A549 (cell line): ENCODE results near the gene OPCML.

Source experiments
- CTCF ChIP-seq: fragments of >200 bp; sonication (Bioruptor Twin); formaldehyde crosslinking; IDR thresholded peaks from 3 replicates; pipeline ENCODE4 v1.5.1; 2016
- EP300 ChIP-seq, 2 experiments: fragments of >200 bp; sonication (Bioruptor Twin); formaldehyde crosslinking; IDR thresholded peaks; 2 replicates in 1 of 2; 3 replicates in 1 of 2; pipeline ENCODE4 v1.6.1; 2016 to 2017
- KDM1A ChIP-seq: fragments of 200-600 bp; sonication (generic); IDR thresholded peaks from 2 replicates; pipeline ENCODE4 v1.6.1; 2016; ENCODE audit warnings: low read depth, mild to moderate bottlenecking
- MAX ChIP-seq: IDR thresholded peaks from 2 replicates; pipeline ENCODE4 v1.6.1; 2012
- RAD21 ChIP-seq, 2 experiments: fragments of >200 bp in 1 of 2; sonication (Bioruptor Twin) in 1 of 2; formaldehyde crosslinking in 1 of 2; IDR thresholded peaks in 1 of 2; conservative IDR thresholded peaks in 1 of 2; 2 replicates in 1 of 2; 3 replicates in 1 of 2; pipeline ENCODE4 v1.6.1; 2012 to 2018; ENCODE audit warnings: inconsistent platforms in 1 of 2
- RCOR1 ChIP-seq: fragments of 150-350 bp; IDR thresholded peaks from 2 replicates; pipeline ENCODE4 v1.6.1; 2014; ENCODE audit warnings: antibody characterized with exemption, low read length, low read depth
- SMC3 ChIP-seq: fragments of >200 bp; sonication (Bioruptor Twin); formaldehyde crosslinking; IDR thresholded peaks from 3 replicates; pipeline ENCODE4 v1.6.1; 2018; ENCODE audit warnings: inconsistent platforms
- USF2 ChIP-seq: fragments of 450-650 bp; IDR thresholded peaks from 2 replicates; pipeline ENCODE4 v1.6.1; 2014; ENCODE audit warnings: antibody characterized with exemption

- TF ChIP-seq EP300 (IDR thresholded peaks at IDR 0.05) (no peak), USF2 (no peak), CTCF (no peak), MAX (no peak), RCOR1 (no peak), RAD21 (conservative IDR thresholded peaks at IDR 0.05 in 1 of 2, IDR thresholded peaks at IDR 0.05 in 1 of 2) (no peak), SMC3 (no peak), KDM1A (no peak)
Observed at GRCh38 chr11:133046252-133046651, 486.0 kb downstream of the OPCML start.
